ENCODE results near the gene CLEC16A.
A peak's percentile ranks its signal among the peaks of the same experiment; 100 is the strongest.

Gene CLEC16A

DNA sequence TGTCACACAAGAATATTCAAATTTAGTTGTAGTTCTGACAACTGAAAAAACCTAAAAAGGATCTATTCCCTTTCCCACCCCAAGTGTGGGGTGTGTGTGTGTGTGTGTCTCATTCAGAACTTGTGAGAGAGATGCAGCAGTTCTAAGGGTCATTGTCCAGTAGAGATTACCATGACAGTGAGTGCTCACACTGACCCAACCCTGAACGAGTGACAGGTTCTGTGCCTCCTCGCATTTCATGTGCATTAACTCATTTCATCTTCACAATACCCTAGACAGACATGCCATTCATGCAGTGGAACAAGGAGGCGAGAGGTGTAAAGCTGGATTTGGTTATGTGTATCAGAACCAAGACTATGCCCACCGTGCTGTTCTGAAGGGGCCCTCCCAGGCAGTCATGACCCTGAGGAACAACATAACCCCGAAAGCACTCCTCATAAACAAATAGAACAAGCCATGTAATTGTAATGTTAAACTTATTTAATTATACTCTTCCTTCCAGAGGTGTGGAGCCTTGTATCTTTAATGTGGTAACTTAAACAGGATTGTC is 102.1 kb downstream of the CLEC16A start:
- DNase-seq (ENCODE audit: low read depth) = no peak
- in situ Hi-C loops (cut with HindIII; ENCODE audit: low sequenced_read_pairs) = no loop called here
- TF ChIP-seq, protein P1, sequence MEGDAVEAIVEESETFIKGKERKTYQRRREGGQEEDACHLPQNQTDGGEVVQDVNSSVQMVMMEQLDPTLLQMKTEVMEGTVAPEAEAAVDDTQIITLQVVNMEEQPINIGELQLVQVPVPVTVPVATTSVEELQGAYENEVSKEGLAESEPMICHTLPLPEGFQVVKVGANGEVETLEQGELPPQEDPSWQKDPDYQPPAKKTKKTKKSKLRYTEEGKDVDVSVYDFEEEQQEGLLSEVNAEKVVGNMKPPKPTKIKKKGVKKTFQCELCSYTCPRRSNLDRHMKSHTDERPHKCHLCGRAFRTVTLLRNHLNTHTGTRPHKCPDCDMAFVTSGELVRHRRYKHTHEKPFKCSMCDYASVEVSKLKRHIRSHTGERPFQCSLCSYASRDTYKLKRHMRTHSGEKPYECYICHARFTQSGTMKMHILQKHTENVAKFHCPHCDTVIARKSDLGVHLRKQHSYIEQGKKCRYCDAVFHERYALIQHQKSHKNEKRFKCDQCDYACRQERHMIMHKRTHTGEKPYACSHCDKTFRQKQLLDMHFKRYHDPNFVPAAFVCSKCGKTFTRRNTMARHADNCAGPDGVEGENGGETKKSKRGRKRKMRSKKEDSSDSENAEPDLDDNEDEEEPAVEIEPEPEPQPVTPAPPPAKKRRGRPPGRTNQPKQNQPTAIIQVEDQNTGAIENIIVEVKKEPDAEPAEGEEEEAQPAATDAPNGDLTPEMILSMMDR (IDR thresholded peaks at IDR 0.05; ENCODE audit: low read depth, low read length, missing control alignments) = no peak
- no peak overlapping the region for H3K4me3 ChIP-seq (ENCODE audit: low read depth, low read length)

DNA sequence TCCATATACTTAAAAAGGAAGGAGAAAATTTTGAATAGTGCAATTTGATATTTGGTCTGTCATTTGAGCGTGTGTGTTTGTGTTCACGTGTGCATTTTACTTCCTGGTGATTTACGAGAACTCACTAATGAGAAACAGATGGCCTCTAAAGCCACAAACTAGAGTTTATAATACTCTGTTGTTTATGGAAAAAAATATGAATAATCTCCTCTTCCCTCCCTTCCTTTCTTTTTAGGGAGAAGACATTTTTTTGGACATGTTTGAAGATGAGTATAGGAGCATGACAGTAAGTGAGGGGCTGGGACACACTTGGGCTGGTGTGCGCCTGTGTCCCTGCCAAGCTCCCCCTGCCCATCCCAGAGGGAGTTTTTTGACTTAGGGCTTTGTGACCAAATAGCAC is 102.7 kb downstream of the CLEC16A start:
- in situ Hi-C loops (cut with HindIII; ENCODE audit: low sequenced_read_pairs) = no loop called here

DNA sequence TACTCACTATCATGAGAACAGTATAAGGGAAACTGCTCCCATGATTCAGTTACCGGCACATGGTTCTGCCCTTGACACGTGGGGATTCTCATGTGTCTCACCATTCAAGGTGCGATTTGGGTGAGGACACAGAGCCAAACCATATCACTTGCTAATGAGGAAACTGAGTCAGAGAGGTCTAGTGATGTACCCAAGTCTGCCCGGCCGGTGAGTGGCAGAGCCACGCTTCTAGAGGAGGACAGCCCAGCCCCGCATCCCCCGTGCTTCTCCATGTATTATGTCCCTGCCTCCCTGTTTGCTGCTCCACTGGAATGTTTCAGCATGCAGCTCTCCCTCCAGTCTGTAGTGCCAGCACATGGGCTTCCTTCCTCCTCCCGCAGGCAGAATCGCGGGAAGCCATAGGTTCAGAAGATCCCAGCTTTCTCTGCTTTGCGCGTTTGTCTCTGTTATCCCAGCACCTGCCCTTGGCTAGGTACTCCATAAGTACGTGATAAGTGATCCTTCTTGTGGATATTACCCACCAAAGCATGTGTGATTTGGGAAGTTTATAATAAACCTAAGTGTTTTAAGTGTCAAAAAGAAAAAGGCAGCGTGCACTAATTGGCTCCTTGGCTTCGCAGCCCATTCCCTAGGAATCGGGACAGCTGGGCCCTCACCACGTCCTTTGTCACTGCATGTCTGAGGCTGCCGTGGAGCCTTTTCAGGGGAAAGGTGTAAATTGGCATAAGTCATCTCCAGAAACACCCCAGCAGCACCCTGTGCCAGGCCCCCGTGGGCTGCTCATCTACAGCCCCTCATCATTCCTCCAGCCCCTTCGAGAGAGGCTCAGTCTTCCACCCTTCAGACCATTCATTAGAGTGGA is 103.8 kb downstream of the CLEC16A start:
- DNase-seq (ENCODE audit: low read depth) = no peak
- TF ChIP-seq, protein P1 (IDR thresholded peaks at IDR 0.05; ENCODE audit: low read depth, low read length, missing control alignments) = no peak
- in situ Hi-C loops (cut with HindIII; ENCODE audit: low sequenced_read_pairs) = no loop called here
- no peak overlapping the region for H3K4me3 ChIP-seq (ENCODE audit: low read depth, low read length)

More for the DNA sequence above, 102.7 kb downstream of the CLEC16A start:
- TF ChIP-seq, protein P1 (IDR thresholded peaks at IDR 0.05; ENCODE audit: low read depth, low read length, missing control alignments) = no peak
- DNase-seq (ENCODE audit: low read depth) = peak; percentile 70
- no peak overlapping the region for H3K4me3 ChIP-seq (ENCODE audit: low read depth, low read length)

DNA sequence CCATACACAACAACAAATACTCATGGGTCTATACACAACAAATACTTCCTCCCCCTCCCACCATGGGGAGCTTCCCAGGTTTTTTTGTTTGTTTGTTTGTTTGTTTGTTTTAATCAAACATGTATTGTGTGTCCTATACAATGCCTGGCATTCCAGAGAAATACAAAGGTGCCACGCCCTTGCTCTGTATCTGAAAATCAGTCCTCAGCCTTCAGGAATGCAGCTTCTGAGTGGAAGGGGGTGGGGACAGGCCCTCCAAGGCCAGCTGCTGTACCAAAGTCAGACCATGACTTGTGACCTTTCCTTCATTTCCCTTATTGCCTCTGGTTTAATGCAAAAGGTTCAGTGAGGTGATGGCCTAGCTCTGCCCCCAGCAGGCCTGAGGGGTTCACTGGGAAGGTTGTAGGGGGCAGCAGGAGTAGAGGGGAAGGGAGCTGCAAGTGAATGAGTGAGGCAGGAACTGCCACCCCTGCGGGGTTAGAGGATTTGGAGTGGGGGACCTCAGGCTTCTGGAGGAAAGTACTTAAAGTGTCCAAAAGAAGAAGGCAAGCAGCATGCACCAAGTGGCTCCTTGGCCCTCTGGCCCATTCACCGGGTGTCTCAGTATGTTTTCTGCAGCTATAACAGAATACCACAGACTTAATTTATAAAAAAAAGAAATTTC is 105.2 kb downstream of the CLEC16A start:
- in situ Hi-C loops (cut with HindIII; ENCODE audit: low sequenced_read_pairs) = loop anchor here (25.0 kb wide), 1 partner anchor 313 kb away; no protein-coding TSS in a partner anchor
- H3K4me3 ChIP-seq (ENCODE audit: low read depth, low read length) = no peak overlapping the region
- TF ChIP-seq, protein P1 (IDR thresholded peaks at IDR 0.05; ENCODE audit: low read depth, low read length, missing control alignments) = no peak
- no peak for DNase-seq (ENCODE audit: low read depth)

DNA sequence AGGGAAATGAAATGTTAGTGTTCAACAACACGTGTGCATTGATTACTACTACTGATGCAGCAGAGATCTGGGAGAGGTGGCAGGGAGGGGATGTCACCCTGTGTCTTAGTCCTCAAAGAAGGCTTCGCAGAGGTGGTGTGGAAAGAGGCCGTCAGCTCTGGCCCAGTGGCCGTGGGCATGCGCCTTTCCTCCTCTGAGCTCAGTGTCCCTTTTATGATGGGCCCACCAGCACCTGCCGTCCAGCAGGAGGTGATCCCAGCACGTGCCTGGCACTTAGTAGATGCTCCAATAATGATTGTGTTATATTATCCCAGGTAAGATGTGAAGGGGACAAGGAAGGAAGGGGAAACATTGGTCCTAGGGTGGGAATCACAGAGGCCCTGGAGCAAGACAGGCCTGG is 106.2 kb downstream of the CLEC16A start:
- no peak overlapping the region for H3K4me3 ChIP-seq (ENCODE audit: low read depth, low read length)
- TF ChIP-seq, protein P1 (IDR thresholded peaks at IDR 0.05; ENCODE audit: low read depth, low read length, missing control alignments) = no peak
- no peak for DNase-seq (ENCODE audit: low read depth)
- in situ Hi-C loops (cut with HindIII; ENCODE audit: low sequenced_read_pairs) = loop anchor here (25.0 kb wide), 1 partner anchor 312 kb away; no protein-coding TSS in a partner anchor

DNA sequence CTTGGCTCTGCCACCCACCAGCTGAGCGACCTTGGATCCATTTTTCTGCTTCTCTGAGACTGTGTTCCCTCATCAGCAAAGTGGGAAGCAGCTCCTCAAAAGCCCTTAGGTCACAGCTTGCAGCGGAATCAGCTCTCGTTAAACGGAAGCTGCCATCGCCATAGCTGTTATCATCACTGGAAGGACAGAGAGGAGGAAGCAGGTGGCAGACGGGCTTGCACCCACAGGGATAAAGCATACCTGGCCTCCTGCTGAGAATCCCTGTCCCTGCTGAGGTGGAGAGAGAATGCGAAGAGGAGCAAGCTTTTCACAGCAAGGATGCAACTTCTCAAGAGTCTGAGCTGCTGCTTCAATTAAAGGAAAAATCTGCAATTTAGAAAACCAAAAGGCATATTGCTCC is 106.6 kb downstream of the CLEC16A start:
- H3K4me3 ChIP-seq (ENCODE audit: low read depth, low read length) = no peak overlapping the region
- in situ Hi-C loops (cut with HindIII; ENCODE audit: low sequenced_read_pairs) = loop anchor here (25.0 kb wide), 1 partner anchor 311 kb away; no protein-coding TSS in a partner anchor
- TF ChIP-seq, protein P1 (IDR thresholded peaks at IDR 0.05; ENCODE audit: low read depth, low read length, missing control alignments) = no peak
- no peak for DNase-seq (ENCODE audit: low read depth)

Data from astrocyte of the cerebellum (primary cell).